GM21723 (cell line): ENCODE measurements around the gene DNAH12.
"Not testable (repeated sequence)": the region's sequence is repeated elsewhere in the genome, so short reads cannot be mapped to it uniquely, and the experiment has no call there.

ENCODE experiments used
- ATAC-seq: cut with Tn5 transposase; IDR thresholded peaks from one replicate; pipeline ENCODE4 v1.9.1; 2021; ENCODE audit warnings: mild to moderate bottlenecking, moderate library complexity; ENCODE audit not compliant: unreplicated experiment

DNAH12 gene

DNA sequence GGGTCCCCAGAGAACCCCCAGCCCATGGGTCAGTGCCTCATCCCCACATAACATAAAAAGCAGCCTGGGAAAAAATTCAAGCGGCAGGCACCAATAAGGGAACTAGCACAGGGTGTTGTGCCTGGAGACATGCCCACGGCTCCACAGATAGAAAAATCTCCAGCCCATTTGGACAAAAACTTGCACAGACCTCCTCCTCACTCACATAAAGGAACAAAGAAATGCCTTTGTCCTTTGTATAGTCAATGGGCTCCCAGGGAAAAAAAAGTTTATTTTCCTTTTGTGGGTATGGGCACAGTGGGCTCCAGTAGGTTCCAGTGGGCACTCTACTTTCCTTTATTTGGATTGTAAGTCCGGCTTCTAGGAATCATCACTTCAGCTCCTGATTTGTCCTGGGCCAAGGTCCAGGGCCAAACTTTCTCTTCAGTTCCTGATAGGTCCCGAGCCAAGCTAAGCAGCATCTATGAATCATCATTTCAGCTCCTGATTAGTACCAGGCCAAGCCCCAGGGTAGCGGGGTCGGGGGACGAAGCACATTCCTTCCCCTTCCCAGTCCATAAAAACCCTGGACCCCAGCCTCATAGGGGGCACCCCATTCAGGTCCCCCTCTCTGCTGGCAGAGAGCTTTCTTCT, 1.6 kb upstream of the DNAH12 start:
- no peak for ATAC-seq

DNA sequence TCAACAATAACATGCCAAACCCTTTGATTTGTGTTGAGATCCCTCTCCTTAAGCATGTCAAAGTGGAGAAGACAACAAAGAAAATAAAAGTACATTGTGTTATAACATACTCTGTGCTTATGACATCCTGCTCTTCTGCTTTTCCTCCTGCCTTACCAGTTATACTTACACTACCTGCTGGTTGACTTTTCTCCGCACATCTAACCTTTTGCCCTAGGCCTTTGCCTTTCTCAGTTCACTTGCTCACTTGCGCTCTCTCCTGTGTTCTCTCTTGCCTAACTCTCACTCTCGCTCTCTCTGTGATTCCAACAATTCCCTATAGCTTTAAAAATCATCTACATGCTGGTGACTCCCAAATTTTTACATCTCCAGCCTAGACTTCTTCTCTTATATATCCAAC, 5.7 kb downstream of the DNAH12 start:
- ATAC-seq = no peak

DNA sequence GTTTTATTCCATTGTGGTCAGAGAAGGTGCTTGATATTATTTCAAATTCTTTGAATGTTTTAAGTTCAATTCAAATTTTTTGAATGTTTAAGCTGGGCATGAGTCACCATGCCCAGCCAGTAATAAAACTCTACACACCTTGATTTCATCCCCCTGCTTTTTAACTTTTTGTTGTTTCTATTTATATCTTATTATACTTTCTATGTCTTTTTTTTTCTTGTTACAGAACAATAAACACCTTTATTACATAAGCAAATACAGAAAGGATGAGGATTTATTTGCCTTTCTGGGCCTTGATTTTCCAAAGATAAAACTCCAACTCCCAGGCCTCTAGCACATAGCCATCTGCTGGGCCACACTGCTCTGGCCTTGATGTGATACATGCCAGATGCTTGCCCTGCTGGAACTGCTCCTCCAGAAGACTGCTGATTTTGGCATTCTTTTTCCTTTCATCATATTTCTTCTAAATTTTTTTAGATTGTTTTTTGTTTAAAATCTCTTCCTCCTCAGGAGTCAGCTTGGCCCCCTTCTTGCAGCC, 14.0 kb downstream of the DNAH12 start:
- no peak for ATAC-seq

DNA sequence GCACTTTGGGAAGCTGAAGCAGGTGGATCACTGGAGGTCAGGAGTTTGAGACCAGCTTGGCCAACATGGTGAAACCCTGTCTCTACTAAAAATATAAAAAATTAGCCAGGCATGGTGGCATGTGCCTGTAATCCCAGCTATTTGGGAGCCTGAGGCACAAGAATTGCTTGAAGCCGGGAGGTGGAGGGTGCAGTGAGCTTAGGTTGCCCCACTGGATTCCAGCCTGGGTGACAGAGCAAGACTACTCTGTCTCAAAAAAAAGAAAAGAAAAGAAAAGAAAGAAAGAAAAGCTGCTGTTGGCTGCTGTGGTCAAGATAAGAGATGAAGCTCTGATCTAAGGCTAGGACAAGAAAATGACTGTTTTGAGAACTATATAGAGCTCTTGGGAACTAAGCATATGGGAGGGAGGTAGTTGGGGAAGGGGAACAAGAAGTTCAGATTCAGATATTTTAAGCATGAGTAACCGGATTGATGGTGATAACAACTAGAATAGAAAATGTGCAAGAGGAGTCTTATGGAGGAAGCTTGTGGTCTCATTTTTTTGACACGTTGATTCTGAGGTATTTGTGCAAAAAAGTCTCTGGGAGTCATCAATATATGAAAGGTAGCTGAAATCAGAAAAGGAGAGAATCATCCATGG, 25.7 kb downstream of the DNAH12 start:
- no peak for ATAC-seq

DNA sequence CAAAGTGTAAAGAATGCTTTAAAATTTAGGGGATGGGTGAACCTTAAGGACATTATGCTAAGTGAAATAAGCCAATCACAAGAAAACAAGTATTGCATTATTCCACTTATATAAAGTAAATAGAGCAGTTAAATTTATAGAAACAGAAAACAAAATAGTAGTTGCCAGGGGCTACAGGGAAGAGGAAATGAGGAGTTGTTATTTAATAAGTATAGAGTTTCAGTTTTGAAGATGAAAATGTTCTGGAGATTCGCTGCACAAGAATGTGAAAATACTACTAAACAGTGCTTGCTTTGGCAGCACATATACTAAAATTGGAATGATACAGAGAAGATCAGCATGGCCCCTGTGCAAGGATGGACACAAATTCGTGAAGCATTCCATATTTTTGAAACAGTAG, 32.0 kb downstream of the DNAH12 start:
- ATAC-seq = no peak

DNA sequence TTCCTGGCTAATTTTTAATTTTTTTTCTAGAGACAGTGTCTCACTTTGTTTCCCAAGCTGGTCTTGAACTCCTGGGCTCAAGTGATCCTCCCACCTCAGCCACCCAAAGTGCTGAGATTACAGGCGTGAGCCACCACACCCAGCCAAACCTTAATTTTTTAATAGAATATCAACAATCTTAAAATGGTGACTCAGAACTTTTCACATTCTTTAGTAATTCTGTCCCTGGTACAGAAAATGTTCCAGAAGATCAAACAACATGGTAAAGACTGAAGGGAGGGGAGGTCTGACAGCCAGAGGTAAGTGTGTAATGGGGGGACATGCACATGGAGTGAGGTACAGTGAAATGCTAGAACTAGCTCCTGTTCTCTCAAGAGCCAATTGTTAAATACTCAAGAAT, 38.2 kb downstream of the DNAH12 start:
- ATAC-seq = no peak

DNA sequence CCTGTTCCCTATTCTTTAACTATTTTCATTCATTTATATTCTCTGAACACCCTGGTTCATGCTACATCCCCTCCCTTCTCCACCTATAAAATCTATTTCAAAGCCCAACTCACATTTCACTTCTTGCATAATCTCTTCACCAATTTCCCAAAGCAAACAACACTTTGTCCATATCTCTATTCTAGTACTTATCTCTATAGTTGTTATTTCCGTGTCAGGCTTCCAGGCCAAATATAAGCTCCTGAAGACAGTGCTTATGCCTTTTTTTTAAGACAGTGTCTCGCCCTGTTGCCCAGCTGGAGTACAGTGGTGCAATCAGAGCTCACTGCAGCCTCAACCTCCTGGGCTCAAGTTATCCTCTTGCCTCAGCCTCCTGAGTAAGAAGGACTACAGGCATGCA, 43.6 kb downstream of the DNAH12 start:
- ATAC-seq = no peak

DNA sequence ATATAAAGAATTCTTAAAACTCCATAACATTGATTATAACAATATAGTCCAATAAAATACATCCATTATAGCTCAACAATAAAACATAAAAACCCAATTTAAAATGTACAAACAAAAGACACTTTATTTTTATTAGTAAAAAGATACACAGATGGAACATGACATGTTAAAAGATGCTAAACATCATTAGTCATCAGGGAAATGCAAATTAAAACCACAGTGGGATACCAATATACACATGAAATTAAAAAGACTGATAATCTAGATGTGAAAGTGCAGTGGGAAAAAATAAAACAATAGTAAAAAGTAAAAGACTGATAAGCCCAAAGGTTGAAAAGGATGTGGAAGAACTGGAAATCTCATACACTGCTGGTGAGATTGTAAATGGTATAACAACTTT, 46.2 kb downstream of the DNAH12 start:
- no peak for ATAC-seq

DNA sequence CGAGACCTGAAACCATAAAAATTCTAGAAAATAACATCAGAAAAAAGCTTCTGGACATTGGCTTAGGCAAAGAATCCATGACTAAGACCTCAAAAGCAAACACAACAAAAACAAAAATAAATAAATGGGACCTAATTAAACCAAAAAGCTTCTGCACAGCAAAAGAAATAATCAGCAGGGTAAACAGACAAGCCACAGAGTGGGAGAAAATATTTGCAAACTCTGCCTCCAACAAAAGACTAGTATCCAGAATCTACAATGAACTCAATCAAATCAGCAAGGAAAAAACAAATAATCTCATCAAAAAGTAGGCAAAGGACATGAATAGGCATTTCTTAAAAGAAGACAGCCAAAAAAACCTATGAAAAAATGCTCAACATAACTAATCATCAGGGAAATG, 59.6 kb downstream of the DNAH12 start:
- ATAC-seq = no peak

DNA sequence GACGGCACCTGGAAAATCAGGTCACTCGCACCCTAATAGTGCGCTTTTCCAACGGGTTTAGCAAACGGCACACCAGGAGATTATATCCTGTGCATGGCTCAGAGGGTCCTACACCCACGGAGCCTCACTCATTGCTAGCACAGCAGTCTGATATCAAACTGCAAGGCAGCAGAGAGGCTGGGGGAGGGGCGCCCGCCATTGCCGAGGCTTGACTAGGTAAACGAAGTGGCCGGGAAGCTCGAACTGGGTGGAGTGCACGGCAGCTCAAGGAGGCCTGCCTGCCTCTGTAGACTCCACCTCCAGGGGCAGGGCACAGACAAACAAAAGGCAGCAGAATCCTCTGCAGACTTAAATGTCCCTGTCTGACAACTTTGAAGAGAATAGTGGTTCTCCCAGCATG, 67.0 kb downstream of the DNAH12 start:
- ATAC-seq = not testable (repeated sequence)

DNA sequence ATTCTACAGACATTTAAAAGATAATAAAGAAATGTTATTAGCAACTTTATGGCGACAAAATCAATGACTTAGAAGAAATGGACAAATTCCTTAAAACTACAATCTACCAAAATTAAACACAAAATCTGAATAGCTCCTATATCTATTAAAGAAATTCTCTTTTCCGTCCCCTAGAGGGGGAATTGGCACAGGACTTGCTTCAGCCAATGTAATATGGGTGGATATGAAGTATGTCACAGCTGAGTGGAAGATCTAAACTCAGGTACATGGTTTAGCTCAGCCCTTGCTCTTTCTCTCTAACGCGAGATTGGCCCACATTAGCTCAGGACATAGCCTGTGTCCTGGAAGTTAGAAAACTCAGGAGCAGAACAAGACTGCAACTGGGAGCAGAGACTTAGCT, 79.3 kb downstream of the DNAH12 start:
- no peak for ATAC-seq

DNA sequence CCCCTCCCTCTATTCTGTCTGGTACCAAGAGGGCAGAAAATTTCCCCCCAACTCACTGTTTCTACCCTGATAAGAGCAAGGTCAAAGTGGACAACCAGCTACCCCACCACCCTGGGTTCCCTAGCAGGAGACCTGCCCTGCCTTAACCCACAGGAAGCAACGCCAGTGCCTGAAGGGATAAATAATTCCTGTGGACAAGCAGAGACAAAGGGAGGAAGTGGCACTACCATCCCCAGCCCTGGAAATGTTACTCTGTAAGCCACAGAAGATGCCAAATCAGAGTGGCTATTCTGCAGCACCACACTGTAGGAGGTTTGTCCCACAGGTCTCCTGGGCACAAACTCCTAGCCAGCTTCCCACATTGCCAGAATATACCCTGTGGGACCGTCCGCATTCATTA, 80.1 kb downstream of the DNAH12 start:
- no peak for ATAC-seq

DNA sequence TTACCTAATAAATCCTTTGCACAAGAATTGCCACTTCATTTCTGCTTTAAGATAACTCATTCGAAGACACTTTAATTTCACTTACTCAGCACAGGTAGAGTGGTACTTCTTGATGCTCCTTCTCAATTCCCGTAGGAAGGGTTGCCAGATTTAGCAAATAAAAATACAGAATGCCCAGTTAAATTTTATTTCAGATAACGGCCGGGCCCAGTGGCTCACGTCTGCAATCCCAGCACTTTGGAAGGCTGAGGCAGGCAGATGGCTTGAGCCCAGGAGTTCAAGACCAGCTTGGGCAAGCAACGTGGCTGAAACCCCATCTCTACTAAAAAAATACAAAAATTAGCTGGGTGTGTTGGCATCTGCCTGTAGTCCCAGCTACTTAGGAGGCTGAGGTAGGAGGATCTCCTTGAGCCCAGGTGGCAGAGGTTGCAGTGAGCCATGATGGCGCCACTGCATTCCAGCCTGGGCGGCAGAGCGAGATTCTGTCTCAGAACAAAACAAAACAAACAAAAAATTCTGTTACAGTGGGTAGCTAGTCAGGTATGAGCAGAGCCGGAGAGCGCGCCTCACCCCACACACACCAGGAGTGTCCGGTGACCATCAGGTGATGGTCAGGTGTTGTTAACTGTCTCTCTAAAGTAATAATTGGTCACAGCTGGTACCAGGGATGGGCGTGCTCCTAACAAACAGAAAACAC, 92.8 kb downstream of the DNAH12 start:
- ATAC-seq = no peak

DNA sequence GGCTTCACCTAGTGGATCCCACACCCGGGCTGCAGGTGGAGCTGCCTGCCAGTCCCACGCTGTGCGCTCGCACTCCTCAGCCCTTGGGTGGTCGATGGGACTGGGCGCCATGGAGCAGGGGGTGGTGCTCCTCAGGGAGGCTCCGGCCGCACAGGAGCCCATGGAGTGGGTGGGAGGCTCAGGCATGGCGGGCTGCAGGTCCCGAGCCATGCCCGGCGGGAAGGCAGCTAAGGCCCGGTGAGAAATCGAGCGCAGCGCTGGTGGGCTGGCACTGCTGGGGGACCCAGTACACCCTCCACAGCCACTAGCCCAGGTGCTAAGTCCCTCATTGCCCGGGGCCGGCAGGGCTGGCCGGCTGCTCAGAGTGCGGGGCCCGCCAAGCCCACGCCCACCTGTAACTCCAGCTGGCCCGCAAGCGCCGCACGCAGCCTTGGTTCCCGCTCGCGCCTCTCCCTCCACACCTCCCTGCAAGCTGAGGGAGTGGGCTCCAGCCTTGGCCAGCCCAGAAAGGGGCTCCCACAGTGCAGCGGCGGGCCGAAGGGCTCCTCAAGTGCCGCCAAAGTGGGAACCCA, 94.8 kb downstream of the DNAH12 start:
- not testable (repeated sequence) for ATAC-seq

DNA sequence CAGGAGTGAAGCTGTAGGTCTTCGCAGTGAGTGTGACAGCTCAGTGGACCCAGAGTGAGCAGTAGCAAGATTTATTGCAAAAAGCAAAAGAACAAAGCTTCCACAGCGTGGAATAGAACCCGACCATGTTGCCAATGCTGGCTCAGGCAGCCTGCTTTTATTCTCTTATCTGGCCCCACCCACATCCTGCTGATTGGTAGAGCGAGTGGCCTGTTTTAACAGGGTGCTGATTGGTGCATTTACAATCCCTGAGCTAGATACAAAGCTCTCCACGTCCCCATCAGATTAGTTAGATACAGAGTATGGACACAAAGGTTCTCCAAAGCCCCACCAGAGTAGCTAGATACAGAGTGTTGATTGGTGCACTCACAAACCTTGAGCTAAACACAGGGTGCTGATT, 95.7 kb downstream of the DNAH12 start:
- ATAC-seq = not testable (repeated sequence)

DNA sequence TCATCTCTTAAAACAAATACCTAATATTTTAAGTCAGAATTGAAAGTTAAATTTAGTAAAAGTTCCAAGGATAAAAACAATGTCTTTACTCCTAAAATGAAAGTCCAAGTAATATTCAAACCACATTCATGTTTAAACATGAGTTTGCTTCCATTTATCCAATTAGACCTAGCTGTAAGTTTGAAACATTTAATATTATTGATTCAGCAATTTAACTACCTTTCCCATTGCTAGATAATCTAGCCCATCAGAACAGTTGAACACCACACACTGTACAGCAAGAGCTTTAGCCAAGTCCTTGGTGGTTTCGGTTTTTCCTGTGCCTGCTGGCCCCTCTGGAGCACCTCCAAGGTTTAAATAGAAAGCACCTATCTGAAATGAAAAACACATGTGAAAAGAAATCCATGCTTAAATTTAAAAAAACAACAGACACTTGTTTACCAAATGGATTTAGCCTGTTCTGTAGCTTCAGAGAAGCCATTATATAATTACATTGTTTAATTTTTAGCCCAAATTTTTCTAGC, 97.8 kb downstream of the DNAH12 start:
- ATAC-seq = no peak

DNA sequence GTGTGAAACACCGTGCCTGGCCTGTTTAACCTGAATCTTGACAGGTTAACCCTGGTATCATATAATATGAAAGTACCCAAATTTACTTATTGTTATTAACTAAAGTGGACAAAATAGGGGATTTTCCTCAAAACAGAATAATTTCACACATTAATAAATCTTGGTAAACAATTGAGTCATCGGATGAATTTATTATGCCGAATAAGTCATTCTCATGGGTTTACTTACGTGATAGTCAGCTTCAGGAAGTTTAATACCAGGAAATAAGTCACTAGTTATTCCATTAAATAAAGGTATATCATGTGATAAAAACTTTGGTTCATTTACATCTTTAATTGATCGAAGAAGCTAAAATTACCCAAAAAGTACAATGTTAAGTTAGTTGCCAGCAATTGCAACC, 99.7 kb downstream of the DNAH12 start:
- ATAC-seq = no peak

DNA sequence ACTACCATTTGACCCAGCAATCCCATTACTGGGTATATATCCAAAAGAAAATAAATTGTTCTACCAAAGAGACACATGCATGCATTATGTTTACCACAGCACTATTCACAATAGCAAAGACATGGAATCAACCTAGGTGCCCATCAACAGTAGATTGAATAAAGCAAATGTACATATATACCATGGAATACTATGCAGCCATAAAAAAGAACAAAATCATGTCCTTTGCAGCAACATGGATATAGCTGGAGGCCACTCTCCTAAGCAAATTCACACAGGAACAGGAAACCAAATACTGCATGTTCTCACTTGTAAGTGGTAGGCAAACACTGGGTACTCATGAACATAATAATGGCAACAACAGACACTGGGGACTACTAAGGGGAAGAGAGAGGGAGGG, 104.0 kb downstream of the DNAH12 start:
- ATAC-seq = not testable (repeated sequence)

DNA sequence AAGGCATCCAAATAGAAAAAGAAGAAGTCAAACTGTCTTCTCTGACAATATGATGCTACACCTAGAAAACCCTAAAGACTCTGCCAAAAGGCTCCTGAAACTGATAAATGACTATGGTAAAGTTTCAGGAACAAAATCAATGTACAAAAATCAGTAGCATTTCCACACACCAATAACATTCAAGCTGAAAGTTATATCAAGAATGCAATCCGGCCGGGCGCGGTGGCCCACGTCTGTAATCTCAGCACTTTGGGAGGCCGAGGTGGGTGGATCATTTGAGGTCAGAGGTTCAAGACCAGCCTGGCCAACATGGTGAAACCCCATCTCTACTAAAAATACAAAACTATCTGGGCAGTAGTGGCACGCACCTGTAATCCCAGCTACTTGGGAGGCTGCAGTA, 105.7 kb downstream of the DNAH12 start:
- not testable (repeated sequence) for ATAC-seq

DNA sequence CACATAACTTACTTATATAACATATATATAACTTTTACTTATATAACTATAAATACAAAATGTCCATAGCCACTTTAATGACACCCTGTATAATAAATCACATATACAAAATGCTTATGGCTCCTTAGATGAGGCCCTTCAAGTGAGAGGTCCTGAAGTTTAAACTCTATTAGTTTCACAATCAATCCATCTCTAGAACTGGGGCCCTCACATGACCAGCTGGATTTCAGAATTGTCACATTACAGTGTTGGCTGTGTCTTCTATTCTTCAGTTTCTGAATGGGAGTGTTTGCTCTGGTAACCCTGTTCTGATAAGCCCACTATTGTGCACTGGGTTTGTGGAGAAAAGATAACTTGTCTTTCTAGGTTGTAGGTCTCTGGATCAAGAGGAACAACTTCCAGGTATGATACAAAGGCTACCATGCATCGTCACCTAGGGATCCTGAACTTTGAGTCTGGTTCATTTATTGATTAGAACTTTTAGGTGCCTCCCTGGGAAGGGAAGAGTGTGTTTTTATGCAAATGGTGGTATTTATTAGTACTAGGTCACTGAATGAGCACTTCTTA, 107.9 kb downstream of the DNAH12 start:
- ATAC-seq = no peak

DNA sequence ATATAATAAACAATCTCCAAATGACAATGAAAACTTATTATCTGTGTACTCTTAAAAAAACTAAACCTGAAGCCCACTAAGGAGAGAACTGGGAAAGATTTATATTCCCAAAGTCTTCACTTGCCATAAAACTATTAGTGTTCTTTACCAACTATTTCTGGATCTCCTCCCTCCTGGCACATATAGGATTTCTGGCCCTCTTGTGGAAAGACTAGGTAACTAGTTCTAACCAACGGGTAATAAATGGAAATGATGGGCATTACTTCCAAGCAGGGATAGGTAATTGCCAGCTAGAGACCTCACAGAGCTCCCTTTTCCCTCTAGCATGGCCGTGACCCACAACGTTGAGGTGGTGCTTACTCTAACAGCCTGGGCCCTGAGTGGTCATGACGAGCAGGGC, 110.1 kb downstream of the DNAH12 start:
- ATAC-seq = no peak
